GM06990 (cell line): ENCODE results near the gene HIP1R.

Experiments
- DNase-seq: peaks from one replicate; pipeline ENCODE4 v3.0.0-alpha.2; 2011; ENCODE audit not compliant: insufficient read length; ENCODE audit errors: extremely low read depth
- H3K27me3 ChIP-seq: replicated peaks from 2 replicates; pipeline ENCODE4 v1.6.0; 2011; ENCODE audit warnings: low read length; ENCODE audit not compliant: control insufficient read depth, insufficient read depth
- H3K36me3 ChIP-seq: 2 replicates; pipeline ENCODE4 v1.5.1; 2011; ENCODE audit warnings: low read length; ENCODE audit not compliant: control insufficient read depth, insufficient read depth
- H3K4me3 ChIP-seq: replicated peaks from 2 replicates; pipeline ENCODE4 v1.5.1; 2011; ENCODE audit warnings: low read depth, mild to moderate bottlenecking, control low read depth, low read length
- CTCF ChIP-seq: IDR thresholded peaks from 2 replicates; pipeline ENCODE4 v1.5.1; 2011; ENCODE audit warnings: low read length, control low read depth, mild to moderate bottlenecking, inconsistent platforms; ENCODE audit not compliant: insufficient read depth, poor library complexity, severe bottlenecking

HIP1R gene

GRCh38 chr12:122869207-122869973, 34.1 kb downstream of the HIP1R start:
- Histone ChIP-seq H3K36me3 (peaks cover 7% of the 10 kb centered on the region), H3K27me3 (no peaks in the 10 kb centered on the region), H3K4me3 (no peak overlapping the region)
- TF ChIP-seq CTCF = no peak
- no peak for DNase-seq

- H3K27me3 ChIP-seq = no peaks in the 10 kb centered on the region
- H3K4me3 ChIP-seq = no peak overlapping the region
- H3K36me3 ChIP-seq = peaks cover 7% of the 10 kb centered on the region
- TF ChIP-seq CTCF = no peak
- DNase-seq = no peak
These were observed 35.0 kb downstream of the HIP1R start for GRCh38 chr12:122870163-122870842.

- Histone ChIP-seq H3K36me3 (peaks cover 7% of the 10 kb centered on the region), H3K27me3 (no peaks in the 10 kb centered on the region), H3K4me3 (peak overlapping the region; percentile 34)
- no peak for DNase-seq
- TF ChIP-seq CTCF = no peak
These were observed 35.8 kb downstream of the HIP1R start for GRCh38 chr12:122870867-122871664.

GRCh38 chr12:122871851-122872780, 36.9 kb downstream of the HIP1R start:
- no peaks in the 10 kb centered on the region for H3K27me3 ChIP-seq
- peaks cover 7% of the 10 kb centered on the region for H3K36me3 ChIP-seq
- no peak for DNase-seq
- TF ChIP-seq CTCF = no peak
- H3K4me3 ChIP-seq = peak overlapping the region; percentile 34

DNA sequence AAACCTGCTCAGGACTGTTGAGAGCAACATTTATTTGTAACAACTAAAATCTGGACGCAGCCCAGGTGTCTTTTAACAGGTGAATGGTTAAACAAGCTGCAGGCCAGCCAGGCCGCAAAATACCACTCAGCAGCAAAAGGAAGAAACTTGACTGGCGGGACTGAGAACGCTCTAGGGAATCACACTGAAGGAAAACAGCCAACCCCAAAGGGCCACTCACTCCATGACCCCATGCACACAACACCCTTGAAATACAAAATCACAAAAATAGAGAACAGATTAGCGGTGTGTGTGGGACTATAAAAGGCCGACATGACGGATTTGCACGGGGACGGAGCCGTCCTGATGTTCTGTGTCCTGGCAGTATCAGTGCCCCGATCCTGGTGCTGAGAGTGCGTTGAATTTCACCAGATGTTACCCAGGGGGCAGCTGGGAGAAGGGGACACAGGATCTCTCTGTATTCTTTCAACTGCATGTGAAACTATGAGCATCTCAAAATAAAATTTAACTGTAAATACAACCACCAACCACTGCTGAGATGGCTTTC, 37.6 kb downstream of the HIP1R start:
- no peak for DNase-seq
- H3K4me3 ChIP-seq = no peak overlapping the region
- TF ChIP-seq CTCF = no peak
- no peaks in the 10 kb centered on the region for H3K27me3 ChIP-seq
- peaks cover 3% of the 10 kb centered on the region for H3K36me3 ChIP-seq
